LNCAP (cell line): ENCODE results near the gene KDM1A.

Experiments
- CTCF ChIP-seq: fragments of 450-650 bp; IDR thresholded peaks from 2 replicates; pipeline ENCODE4 v1.5.1; 2017; ENCODE audit warnings: mild to moderate bottlenecking

The KDM1A gene

GRCh38 chr1:23029337-23029736, 10.1 kb downstream of the KDM1A start:
- no peak for TF ChIP-seq CTCF

GRCh38 chr1:23035823-23036452, 16.7 kb downstream of the KDM1A start:
- no peak for TF ChIP-seq CTCF

DNA sequence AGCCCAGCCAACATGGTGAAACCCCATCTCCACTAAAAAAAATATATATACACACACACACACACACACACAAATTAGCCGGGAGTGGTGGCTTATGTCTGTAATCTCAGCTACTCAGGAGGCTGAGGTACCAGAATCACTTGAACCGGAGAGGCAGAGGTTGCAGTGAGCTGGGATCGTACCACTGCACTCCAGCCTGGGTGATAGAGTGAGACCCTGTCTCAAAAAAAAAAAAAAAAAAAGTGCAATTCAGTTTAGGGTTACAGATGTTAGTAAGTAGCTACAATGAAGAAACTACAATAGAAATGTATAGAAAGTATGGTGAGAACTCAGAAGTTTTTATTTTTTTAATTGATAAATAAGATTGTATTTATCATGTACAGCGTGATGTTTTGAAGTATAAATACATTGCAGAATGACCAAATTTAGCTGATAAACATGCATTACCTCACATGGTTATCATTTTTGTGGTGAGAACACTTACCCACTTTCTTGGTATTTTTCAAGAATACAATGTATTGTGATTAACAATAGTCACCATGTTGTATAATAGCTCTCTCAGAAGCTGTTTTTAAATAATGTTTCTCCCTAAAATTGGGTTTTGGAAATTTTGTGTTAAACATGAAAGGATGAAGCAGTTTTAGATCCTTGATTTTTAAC, 17.9 kb downstream of the KDM1A start:
- no peak for TF ChIP-seq CTCF

- TF ChIP-seq CTCF, result no peak
Observed at GRCh38 chr1:23039308-23039826, 20.1 kb downstream of the KDM1A start.

DNA sequence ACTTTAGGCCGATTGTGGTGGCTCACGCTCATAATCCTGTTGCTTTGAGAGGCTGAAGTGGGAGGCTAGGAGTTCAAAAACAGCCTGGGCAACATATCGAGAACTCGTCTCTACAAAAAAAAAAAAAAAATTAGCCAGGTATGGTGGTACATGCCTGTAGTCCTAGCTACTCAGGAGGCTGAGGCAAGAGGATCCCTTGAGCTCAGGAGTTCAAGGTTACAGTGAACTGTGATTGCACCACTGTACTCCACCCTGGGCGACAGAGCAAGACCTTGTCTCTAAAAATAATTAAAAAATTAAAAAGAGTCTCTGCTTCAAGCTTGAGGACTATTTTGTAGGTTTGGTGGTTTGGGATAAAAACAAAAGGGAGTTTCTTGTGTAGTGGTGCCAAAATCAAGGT, 21.2 kb downstream of the KDM1A start:
- TF ChIP-seq CTCF, result no peak

GRCh38 chr1:23044035-23044434, 24.8 kb downstream of the KDM1A start:
- TF ChIP-seq CTCF, result no peak

DNA sequence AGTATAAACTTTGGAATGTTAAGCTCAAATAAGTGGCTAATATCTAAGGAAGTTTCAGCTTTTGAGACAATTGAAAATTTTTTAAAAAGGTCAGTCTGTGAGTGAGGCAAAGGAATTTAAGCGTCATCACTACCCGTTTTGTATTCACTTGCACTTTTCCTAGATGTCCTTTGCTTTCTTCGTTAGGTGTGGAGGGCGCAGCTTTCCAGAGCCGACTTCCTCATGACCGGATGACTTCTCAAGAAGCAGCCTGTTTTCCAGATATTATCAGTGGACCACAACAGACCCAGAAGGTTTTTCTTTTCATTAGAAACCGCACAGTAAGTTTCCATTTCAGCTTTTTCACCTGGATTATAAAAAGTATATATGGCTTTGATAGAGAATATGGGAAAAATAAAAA, 30.9 kb downstream of the KDM1A start:
- TF ChIP-seq CTCF, result no peak
